HCT116 (cell line): ENCODE data around the gene ADIG. TPM values are rescaled to one million over a fixed set of nuclear protein-coding genes. Genes with fewer than 3 reads are reported as not detected.

ENCODE experiments used
- ATAC-seq: fragments of 200-7000 bp; cut with Tn5 transposase; 2 replicates; pipeline ENCODE4 v1.9.1; 2020; ENCODE audit warnings: mild to moderate bottlenecking, moderate library complexity
- BruUV-seq: library from RNA; stranded (reverse); fragments of 400-500 nt; replicated peaks from 2 replicates; lab custom pipeline; 2021; lab: Mats Ljungman, UMichigan
- CTCF ChIA-PET: fragments of 300-600 bp; sonication (Branson Sonifier 250); formaldehyde crosslinking; loops from one replicate; lab custom pipeline; 2021; ENCODE audit warnings: antibody characterized with exemption; lab: Charles Lee
- POLR2A ChIA-PET: fragments of 300-600, 350-600 bp; sonication (Branson Sonifier 250); formaldehyde crosslinking; loops from one replicate; lab custom pipeline; 2021; ENCODE audit warnings: antibody characterized with exemption; lab: Charles Lee
- RAD21 ChIA-PET, 2 experiments: fragments of 300-600 bp; sonication (Branson Sonifier 250); formaldehyde crosslinking; loops; one replicate each; lab custom pipeline; 2023; ENCODE audit warnings: low total read pairs in 2 of 2; ENCODE audit not compliant: uncharacterized antibody in 2 of 2, unreplicated experiment in 2 of 2, low non-redundant PET in 1 of 2; lab: Charles Lee
- DNase-seq: peaks from one replicate; pipeline ENCODE4 v3.0.0-alpha.2; 2010; ENCODE audit warnings: low read depth, low spot score
- H2AFZ ChIP-seq: fragments of 200-600 bp; shearing (Covaris generic), sonication (generic); 2 replicates; pipeline ENCODE4 v1.6.1; 2017; ENCODE audit warnings: low read depth, mixed run types, mixed read lengths, antibody characterized with exemption, low read length; ENCODE audit not compliant: poor library complexity, severe bottlenecking
- H3K27ac ChIP-seq: 2 replicates; pipeline ENCODE4 v1.5.1; 2012; ENCODE audit warnings: low read depth, low read length
- H3K27me3 ChIP-seq: fragments of 200-600 bp; sonication (generic); 2 replicates; pipeline ENCODE4 v1.6.1; 2016; ENCODE audit warnings: mixed run types, low read length, mixed read lengths; ENCODE audit not compliant: insufficient read depth
- H3K36me3 ChIP-seq, 2 experiments: fragments of 200-500 bp in 1 of 2; fragments of 200-600 bp in 1 of 2; sonication (Bioruptor generic) in 1 of 2; sonication (generic) in 1 of 2; 2 replicates each; pipeline versions ENCODE4 v1.5.1 to v1.6.1; 2014 to 2016; ENCODE audit warnings: low read length in 2 of 2, inconsistent platforms in 1 of 2, mixed read lengths in 1 of 2, mixed run types in 1 of 2; ENCODE audit not compliant: insufficient read depth in 2 of 2, control insufficient read depth in 1 of 2
- H3K4me1 ChIP-seq, 2 experiments: fragments of 200-600 bp in 1 of 2; sonication (generic) in 1 of 2; 2 replicates each; pipeline versions ENCODE4 v1.5.1 to v1.6.1; 2012 to 2017; ENCODE audit warnings: low read length in 2 of 2, inconsistent platforms in 1 of 2, mild to moderate bottlenecking in 1 of 2, mixed read lengths in 1 of 2, mixed run types in 1 of 2, moderate library complexity in 1 of 2; ENCODE audit not compliant: insufficient read depth in 2 of 2, control insufficient read depth in 1 of 2
- H3K4me2 ChIP-seq: fragments of 200-600 bp; sonication (generic); 2 replicates; pipeline ENCODE4 v1.6.1; 2017; ENCODE audit warnings: mixed run types, low read length, mixed read lengths
- H3K4me3 ChIP-seq, 2 experiments: fragments of 200-600 bp in 1 of 2; sonication (generic) in 1 of 2; replicated peaks in 1 of 2; 2 replicates each; pipeline ENCODE4 v1.5.1; 2011 to 2016; ENCODE audit warnings: low read length in 2 of 2, control low read depth in 1 of 2, low read depth in 1 of 2, mild to moderate bottlenecking in 1 of 2, mixed read lengths in 1 of 2, mixed run types in 1 of 2
- H3K79me2 ChIP-seq: fragments of 200-600 bp; sonication (generic); 2 replicates; pipeline ENCODE4 v1.6.1; 2017; ENCODE audit warnings: mild to moderate bottlenecking, mixed run types, low read length, moderate library complexity, mixed read lengths; ENCODE audit not compliant: insufficient read depth
- H3K9ac ChIP-seq: fragments of 200-600 bp; sonication (generic); 2 replicates; pipeline ENCODE4 v1.6.1; 2016; ENCODE audit warnings: low read length, mixed read lengths
- H3K9me2 ChIP-seq: fragments of 200-600 bp; sonication (generic), shearing (Covaris generic); 2 replicates; pipeline ENCODE4 v1.6.1; 2017; ENCODE audit warnings: mixed run types, mild to moderate bottlenecking, moderate library complexity; ENCODE audit not compliant: insufficient read depth
- H3K9me3 ChIP-seq, 2 experiments: fragments of 200-500 bp in 1 of 2; fragments of 200-600 bp in 1 of 2; sonication (Bioruptor generic) in 1 of 2; sonication (generic) in 1 of 2; 2 replicates each; pipeline ENCODE4 v1.6.1; 2014 to 2017; ENCODE audit warnings: low read length in 2 of 2, mixed read lengths in 2 of 2, inconsistent platforms in 1 of 2, low read depth in 1 of 2, mild to moderate bottlenecking in 1 of 2, mixed run types in 1 of 2, moderate library complexity in 1 of 2; ENCODE audit not compliant: control insufficient read depth in 1 of 2, insufficient read depth in 1 of 2
- H4K20me1 ChIP-seq: fragments of 200-600 bp; sonication (generic), shearing (Covaris generic); 2 replicates; pipeline ENCODE4 v1.6.1; 2017; ENCODE audit warnings: mixed run types, mild to moderate bottlenecking, moderate library complexity; ENCODE audit not compliant: insufficient read depth
- CBX3 ChIP-seq: IDR thresholded peaks from 2 replicates; pipeline ENCODE4 v1.6.1; 2012; ENCODE audit warnings: low read depth
- CEBPB ChIP-seq: IDR thresholded peaks from 2 replicates; pipeline ENCODE4 v1.6.1; 2012; ENCODE audit warnings: low read depth
- EGR1 ChIP-seq: IDR thresholded peaks from 2 replicates; pipeline ENCODE4 v1.6.1; 2012; ENCODE audit warnings: low read depth
- ELF1 ChIP-seq: IDR thresholded peaks from 2 replicates; pipeline ENCODE4 v1.6.1; 2012; ENCODE audit warnings: low read depth, borderline replicate concordance
- EZH2phosphoT487 ChIP-seq: fragments of 200-600 bp; IDR thresholded peaks from 2 replicates; pipeline ENCODE4 v1.6.1; 2018; ENCODE audit warnings: antibody characterized with exemption, borderline replicate concordance
- FOSL1 ChIP-seq: IDR thresholded peaks from 2 replicates; pipeline ENCODE4 v1.6.1; 2012; ENCODE audit warnings: low read depth
- POLR2A ChIP-seq: IDR thresholded peaks from 2 replicates; pipeline ENCODE4 v1.7.0; 2011; ENCODE audit warnings: borderline replicate concordance; ENCODE audit not compliant: insufficient read depth, insufficient read length; ENCODE audit errors: extremely low read depth
- POLR2AphosphoS5 ChIP-seq: IDR thresholded peaks from 2 replicates; pipeline ENCODE4 v1.6.1; 2011; ENCODE audit warnings: mild to moderate bottlenecking, low read depth, low read length, moderate library complexity
- RAD21 ChIP-seq: IDR thresholded peaks from 2 replicates; pipeline ENCODE4 v1.6.1; 2012; ENCODE audit warnings: low read depth, mild to moderate bottlenecking
- SIN3A ChIP-seq: IDR thresholded peaks from 2 replicates; pipeline ENCODE4 v1.6.1; 2012; ENCODE audit warnings: low read depth
- SP1 ChIP-seq: IDR thresholded peaks from 2 replicates; pipeline ENCODE4 v1.6.1; 2012; ENCODE audit warnings: low read depth
- SRF ChIP-seq: IDR thresholded peaks from 2 replicates; pipeline ENCODE4 v1.6.1; 2012; ENCODE audit warnings: low read depth
- YY1 ChIP-seq: IDR thresholded peaks from 2 replicates; pipeline ENCODE4 v1.6.1; 2011; ENCODE audit warnings: low read length, low read depth, moderate library complexity, mild to moderate bottlenecking; ENCODE audit not compliant: insufficient replicate concordance; ENCODE audit errors: extremely low read depth
- ZFX ChIP-seq: fragments of 450-650 bp; IDR thresholded peaks from 2 replicates; pipeline ENCODE4 v1.6.1; 2017
- intact Hi-C: fragments of 100-400 bp; cut with micrococcal nuclease; formaldehyde crosslinking; loops from 2 replicates; pipeline ENCODE4 v1.10.0; 2022
- total RNA-seq: library from RNA; stranded (reverse); gene quantifications from one replicate; pipeline ENCODE4 v1.2.1, GENCODE V29; 2021; ENCODE audit not compliant: unreplicated experiment
- TF ChIP-seq, protein P1 (sequence below): IDR thresholded peaks from 2 replicates; pipeline ENCODE4 v1.6.1; 2011; ENCODE audit warnings: mild to moderate bottlenecking, low read length, moderate library complexity; ENCODE audit not compliant: insufficient replicate concordance; ENCODE audit errors: extremely low read depth
- TF ChIP-seq, protein P2 (sequence below), 3 experiments: fragments of 200-600 bp in 1 of 3; sonication (generic) in 1 of 3; IDR thresholded peaks in 2 of 3; conservative IDR thresholded peaks in 1 of 3; 2 replicates each; pipeline ENCODE4 v1.5.1; 2012 to 2017; ENCODE audit warnings: low read depth in 2 of 3, low read length in 2 of 3, antibody characterized with exemption in 1 of 3, borderline replicate concordance in 1 of 3, control low read depth in 1 of 3, mild to moderate bottlenecking in 1 of 3, mixed read lengths in 1 of 3, mixed run types in 1 of 3, moderate library complexity in 1 of 3; ENCODE audit not compliant: insufficient read depth in 1 of 3

Gene ADIG
- total RNA-seq, 1 experiment from 2014 or later: not detected

DNA sequence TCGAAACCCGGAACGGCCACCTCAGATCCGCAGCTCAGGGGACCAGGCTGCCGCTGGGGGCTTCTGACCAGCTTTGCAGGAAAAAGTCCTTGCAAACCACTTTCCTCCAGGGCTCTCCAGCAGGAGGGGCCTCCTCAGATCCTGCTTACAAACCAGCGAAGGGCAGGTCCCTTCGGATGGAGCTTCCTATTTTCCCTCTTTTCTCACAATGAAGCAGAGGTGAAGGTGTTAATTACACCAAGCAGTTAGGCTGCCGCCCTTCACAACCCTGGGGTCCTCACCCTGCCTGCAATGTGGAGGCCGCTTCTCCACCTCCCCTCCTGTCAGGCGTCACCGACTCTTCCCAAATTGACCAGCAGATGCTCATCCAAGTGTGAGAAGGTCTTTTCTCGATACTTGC lies 26.4 kb downstream of the ADIG start:
- TF ChIP-seq SP1 (no peak), EZH2phosphoT487 (no peak), POLR2AphosphoS5 (no peak), ZFX (no peak), RAD21 (no peak), EGR1 (no peak), CEBPB (no peak), FOSL1 (no peak), SIN3A (no peak), POLR2A (no peak), SRF (no peak), YY1 (no peak), ELF1 (no peak), CBX3 (no peak)
- TF ChIP-seq, protein P1, sequence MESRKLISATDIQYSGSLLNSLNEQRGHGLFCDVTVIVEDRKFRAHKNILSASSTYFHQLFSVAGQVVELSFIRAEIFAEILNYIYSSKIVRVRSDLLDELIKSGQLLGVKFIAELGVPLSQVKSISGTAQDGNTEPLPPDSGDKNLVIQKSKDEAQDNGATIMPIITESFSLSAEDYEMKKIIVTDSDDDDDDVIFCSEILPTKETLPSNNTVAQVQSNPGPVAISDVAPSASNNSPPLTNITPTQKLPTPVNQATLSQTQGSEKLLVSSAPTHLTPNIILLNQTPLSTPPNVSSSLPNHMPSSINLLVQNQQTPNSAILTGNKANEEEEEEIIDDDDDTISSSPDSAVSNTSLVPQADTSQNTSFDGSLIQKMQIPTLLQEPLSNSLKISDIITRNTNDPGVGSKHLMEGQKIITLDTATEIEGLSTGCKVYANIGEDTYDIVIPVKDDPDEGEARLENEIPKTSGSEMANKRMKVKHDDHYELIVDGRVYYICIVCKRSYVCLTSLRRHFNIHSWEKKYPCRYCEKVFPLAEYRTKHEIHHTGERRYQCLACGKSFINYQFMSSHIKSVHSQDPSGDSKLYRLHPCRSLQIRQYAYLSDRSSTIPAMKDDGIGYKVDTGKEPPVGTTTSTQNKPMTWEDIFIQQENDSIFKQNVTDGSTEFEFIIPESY: no peak
- TF ChIP-seq, protein P2, sequence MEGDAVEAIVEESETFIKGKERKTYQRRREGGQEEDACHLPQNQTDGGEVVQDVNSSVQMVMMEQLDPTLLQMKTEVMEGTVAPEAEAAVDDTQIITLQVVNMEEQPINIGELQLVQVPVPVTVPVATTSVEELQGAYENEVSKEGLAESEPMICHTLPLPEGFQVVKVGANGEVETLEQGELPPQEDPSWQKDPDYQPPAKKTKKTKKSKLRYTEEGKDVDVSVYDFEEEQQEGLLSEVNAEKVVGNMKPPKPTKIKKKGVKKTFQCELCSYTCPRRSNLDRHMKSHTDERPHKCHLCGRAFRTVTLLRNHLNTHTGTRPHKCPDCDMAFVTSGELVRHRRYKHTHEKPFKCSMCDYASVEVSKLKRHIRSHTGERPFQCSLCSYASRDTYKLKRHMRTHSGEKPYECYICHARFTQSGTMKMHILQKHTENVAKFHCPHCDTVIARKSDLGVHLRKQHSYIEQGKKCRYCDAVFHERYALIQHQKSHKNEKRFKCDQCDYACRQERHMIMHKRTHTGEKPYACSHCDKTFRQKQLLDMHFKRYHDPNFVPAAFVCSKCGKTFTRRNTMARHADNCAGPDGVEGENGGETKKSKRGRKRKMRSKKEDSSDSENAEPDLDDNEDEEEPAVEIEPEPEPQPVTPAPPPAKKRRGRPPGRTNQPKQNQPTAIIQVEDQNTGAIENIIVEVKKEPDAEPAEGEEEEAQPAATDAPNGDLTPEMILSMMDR (IDR thresholded peaks at IDR 0.05 in 2 of 3, conservative IDR thresholded peaks at IDR 0.05 in 1 of 3; ENCODE audit: borderline replicate concordance in 1 of 3, insufficient read depth in 1 of 3, low read depth in 2 of 3, low read length in 2 of 3): no peak
- POLR2A ChIA-PET: interaction anchor here (0.7 kb wide), 1 partner anchor 87 kb away, joined by 3 read pairs; no protein-coding TSS in a partner anchor
- CTCF ChIA-PET: no interaction called here
- BruUV-seq: no TSS peak
- Histone ChIP-seq H3K4me1 (peaks cover 2% of the 10 kb centered on the region in 2 experiments), H3K27me3 (no peaks in the 10 kb centered on the region), H4K20me1 (no peaks in the 10 kb centered on the region; the same call in 1 of the 2 replicates), H3K4me3 (no peak overlapping the region), H3K9ac (no peak overlapping the region), H2AFZ (no peak overlapping the region), H3K9me2 (no peaks in the 10 kb centered on the region), H3K27ac (no peak overlapping the region), H3K4me2 (no peak overlapping the region), H3K9me3 (no peaks in the 10 kb centered on the region), H3K36me3 (no peaks in the 10 kb centered on the region), H3K79me2 (no peaks in the 10 kb centered on the region)
- DNase-seq (no peak), ATAC-seq (no peak)
- RAD21 ChIA-PET: no interaction called here
- intact Hi-C loops: no loop called here
